NCI-H1048 (cell line): ENCODE data around the gene UBR3.
"Not testable (repeated sequence)": the region's sequence is repeated elsewhere in the genome, so short reads cannot be mapped to it uniquely, and the experiment has no call there.

ENCODE experiments used
- DNase-seq: peaks from one replicate; lab custom pipeline; 2025; lab: John Stamatoyannopoulos, UW

Gene UBR3

GRCh38 chr2:169824373-169825333, 2.6 kb upstream of the UBR3 start, which contains the start of gene METTL5:
METTL5 (minus strand) TSS chr2:169824905; CDS start chr2:169824597, 308 bp downstream.
- DNase-seq, result peak; percentile 58

GRCh38 chr2:169828141-169828811, 1.0 kb downstream of the UBR3 start:
- peak; percentile 16 for DNase-seq

GRCh38 chr2:169834401-169834800, 7.1 kb downstream of the UBR3 start:
- DNase-seq, result no peak

GRCh38 chr2:169838743-169839489, 11.7 kb downstream of the UBR3 start:
- no peak for DNase-seq

GRCh38 chr2:169839954-169840746, 12.9 kb downstream of the UBR3 start:
- no peak for DNase-seq

GRCh38 chr2:169840747-169841142, 13.5 kb downstream of the UBR3 start:
- DNase-seq, result no peak

GRCh38 chr2:169841625-169842024, 14.4 kb downstream of the UBR3 start:
- DNase-seq, result not testable (repeated sequence)

GRCh38 chr2:169845016-169845415, 17.8 kb downstream of the UBR3 start:
- DNase-seq, result no peak

- not testable (repeated sequence) for DNase-seq
Observed at GRCh38 chr2:169848959-169849693, 21.9 kb downstream of the UBR3 start.

- no peak for DNase-seq
Observed at GRCh38 chr2:169849710-169850109, 22.5 kb downstream of the UBR3 start.

GRCh38 chr2:169853041-169853668, 25.9 kb downstream of the UBR3 start:
- no peak for DNase-seq

GRCh38 chr2:169855281-169856258, 28.3 kb downstream of the UBR3 start:
- DNase-seq, result not testable (repeated sequence)

GRCh38 chr2:169859423-169859822, 32.2 kb downstream of the UBR3 start:
- no peak for DNase-seq

- DNase-seq, result no peak
Observed at GRCh38 chr2:169860149-169860548, 32.9 kb downstream of the UBR3 start.

GRCh38 chr2:169862816-169863215, 35.6 kb downstream of the UBR3 start:
- DNase-seq, result no peak

- DNase-seq, result no peak
Observed at GRCh38 chr2:169865492-169865891, 38.2 kb downstream of the UBR3 start.

- not testable (repeated sequence) for DNase-seq
Observed at GRCh38 chr2:169866230-169866629, 39.0 kb downstream of the UBR3 start.

GRCh38 chr2:169867579-169867978, 40.3 kb downstream of the UBR3 start:
- no peak for DNase-seq

- DNase-seq, result no peak
Observed at GRCh38 chr2:169868951-169869350, 41.7 kb downstream of the UBR3 start.
